Measurements from ENCODE around the gene CDH26.

DNA sequence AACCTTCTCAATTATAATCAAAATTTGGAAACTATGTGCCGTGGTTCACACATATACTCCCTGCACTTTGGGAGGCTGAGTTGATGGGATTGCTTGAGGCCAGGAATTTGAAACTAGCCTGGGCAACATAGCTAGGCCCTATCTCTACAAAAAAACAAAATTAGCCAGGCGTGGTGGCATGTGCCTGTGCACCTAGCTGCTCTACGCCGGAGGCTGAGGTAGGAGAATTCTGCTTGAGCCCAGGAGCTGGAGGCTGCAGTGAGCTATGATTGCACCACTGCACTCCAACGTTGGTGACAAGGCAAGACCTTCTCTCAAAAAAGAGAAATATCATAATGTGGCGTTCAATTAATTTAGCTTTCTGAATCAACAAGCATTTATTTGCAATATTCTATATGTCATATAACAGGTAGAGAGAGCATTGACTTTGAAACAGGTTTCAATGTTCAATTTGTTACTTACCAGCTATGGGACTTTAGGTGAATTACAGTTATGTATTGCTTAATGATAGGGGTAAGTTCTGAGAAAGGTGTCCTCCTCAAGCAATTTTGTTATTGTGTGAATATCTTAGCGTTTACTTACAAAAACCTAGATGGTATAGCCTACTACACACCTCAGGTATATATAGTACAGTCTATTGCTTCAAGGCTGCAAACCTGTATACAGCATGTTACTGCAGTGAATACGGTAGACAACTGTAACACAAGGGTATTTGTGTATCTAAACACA lies 22.6 kb upstream of the CDH26 start:
- TF ChIP-seq, protein P1, sequence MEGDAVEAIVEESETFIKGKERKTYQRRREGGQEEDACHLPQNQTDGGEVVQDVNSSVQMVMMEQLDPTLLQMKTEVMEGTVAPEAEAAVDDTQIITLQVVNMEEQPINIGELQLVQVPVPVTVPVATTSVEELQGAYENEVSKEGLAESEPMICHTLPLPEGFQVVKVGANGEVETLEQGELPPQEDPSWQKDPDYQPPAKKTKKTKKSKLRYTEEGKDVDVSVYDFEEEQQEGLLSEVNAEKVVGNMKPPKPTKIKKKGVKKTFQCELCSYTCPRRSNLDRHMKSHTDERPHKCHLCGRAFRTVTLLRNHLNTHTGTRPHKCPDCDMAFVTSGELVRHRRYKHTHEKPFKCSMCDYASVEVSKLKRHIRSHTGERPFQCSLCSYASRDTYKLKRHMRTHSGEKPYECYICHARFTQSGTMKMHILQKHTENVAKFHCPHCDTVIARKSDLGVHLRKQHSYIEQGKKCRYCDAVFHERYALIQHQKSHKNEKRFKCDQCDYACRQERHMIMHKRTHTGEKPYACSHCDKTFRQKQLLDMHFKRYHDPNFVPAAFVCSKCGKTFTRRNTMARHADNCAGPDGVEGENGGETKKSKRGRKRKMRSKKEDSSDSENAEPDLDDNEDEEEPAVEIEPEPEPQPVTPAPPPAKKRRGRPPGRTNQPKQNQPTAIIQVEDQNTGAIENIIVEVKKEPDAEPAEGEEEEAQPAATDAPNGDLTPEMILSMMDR (IDR thresholded peaks at IDR 0.05; ENCODE audit: extremely low read depth in 1 of 2, insufficient read depth in 1 of 2, low read depth in 1 of 2, low read length in 2 of 2): no peak
- TF ChIP-seq EZH2 (IDR thresholded peaks at IDR 0.05; ENCODE audit: borderline replicate concordance, low read depth, low read length, severe bottlenecking): no peak
- TF ChIP-seq, protein P2, sequence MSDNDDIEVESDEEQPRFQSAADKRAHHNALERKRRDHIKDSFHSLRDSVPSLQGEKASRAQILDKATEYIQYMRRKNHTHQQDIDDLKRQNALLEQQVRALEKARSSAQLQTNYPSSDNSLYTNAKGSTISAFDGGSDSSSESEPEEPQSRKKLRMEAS (IDR thresholded peaks at IDR 0.05; ENCODE audit: insufficient read depth, insufficient read length): no peak
- no peak for TF ChIP-seq FOS (IDR thresholded peaks at IDR 0.05; ENCODE audit: borderline replicate concordance, insufficient read depth, low read length)
- no peak for TF ChIP-seq POLR2A (IDR thresholded peaks at IDR 0.05; ENCODE audit: low read depth, low read length)
- TF ChIP-seq JUN (IDR thresholded peaks at IDR 0.05; ENCODE audit: borderline replicate concordance, insufficient read depth, insufficient read length, low read depth): no peak
- TF ChIP-seq POLR2AphosphoS5 (IDR thresholded peaks at IDR 0.05; ENCODE audit: insufficient read depth, low read depth, low read length): no peak

All from endothelial cell of umbilical vein (primary cell).